HFF-Myc (cell line): ENCODE results near the gene NBAS.

Experiments used
- DNase-seq: peaks from one replicate; pipeline ENCODE4 v3.0.0-alpha.2; 2011; ENCODE audit warnings: low read depth; ENCODE audit errors: extremely low read depth
- H3K4me3 ChIP-seq: replicated peaks from 2 replicates; pipeline ENCODE4 v1.5.1; 2011; ENCODE audit warnings: low read depth, mild to moderate bottlenecking, control low read depth, low read length
- CTCF ChIP-seq: IDR thresholded peaks from 2 replicates; pipeline ENCODE4 v1.5.1; 2012; ENCODE audit warnings: mild to moderate bottlenecking, low read depth, low read length, control low read depth; ENCODE audit errors: missing control alignments

NBAS gene

GRCh38 chr2:15159751-15160177, 401.4 kb downstream of the NBAS start:
- H3K4me3 ChIP-seq, result no peak overlapping the region
- DNase-seq, result peak; percentile 35
- peak; percentile 65 for TF ChIP-seq CTCF

GRCh38 chr2:15159206-15159605, 401.9 kb downstream of the NBAS start:
- no peak for DNase-seq
- H3K4me3 ChIP-seq, result no peak overlapping the region
- TF ChIP-seq CTCF, result no peak

- H3K4me3 ChIP-seq, result no peak overlapping the region
- TF ChIP-seq CTCF, result no peak
- no peak for DNase-seq
Observed at GRCh38 chr2:15158532-15158931, 402.6 kb downstream of the NBAS start.

GRCh38 chr2:15158100-15158499, 403.0 kb downstream of the NBAS start:
- no peak for DNase-seq
- no peak for TF ChIP-seq CTCF
- no peak overlapping the region for H3K4me3 ChIP-seq

GRCh38 chr2:15155959-15156574, 405.1 kb downstream of the NBAS start:
- no peak for DNase-seq
- no peak overlapping the region for H3K4me3 ChIP-seq
- no peak for TF ChIP-seq CTCF

- H3K4me3 ChIP-seq, result no peak overlapping the region
- DNase-seq, result no peak
- no peak for TF ChIP-seq CTCF
Observed at GRCh38 chr2:15154297-15154696, 406.8 kb downstream of the NBAS start.

- no peak overlapping the region for H3K4me3 ChIP-seq
- TF ChIP-seq CTCF, result no peak
- DNase-seq, result no peak
Observed at GRCh38 chr2:15152382-15152781, 408.8 kb downstream of the NBAS start.
